ENCODE measurements around the gene UGT1A8. TPM values are rescaled to one million over a fixed set of nuclear protein-coding genes. Genes with fewer than 3 reads are reported as not detected.

Gene UGT1A8
- total RNA-seq, 1 donor from 2014 or later, result not detected

- DNase-seq (ENCODE audit: extremely low spot score in 2 of 2), result peak in 1 of 2 donors; percentile 49
- Histone ChIP-seq H3K9me3 (no peaks in the 10 kb centered on the region), H3K4me1 (no peaks in the 10 kb centered on the region), H3K27me3 (no peaks in the 10 kb centered on the region), H3K4me3 (no peak overlapping the region), H3K36me3 (no peaks in the 10 kb centered on the region), H3K27ac (no peak overlapping the region)
- intact Hi-C loops (cut with DNase I), result no loop called here
- TF ChIP-seq, protein P1, sequence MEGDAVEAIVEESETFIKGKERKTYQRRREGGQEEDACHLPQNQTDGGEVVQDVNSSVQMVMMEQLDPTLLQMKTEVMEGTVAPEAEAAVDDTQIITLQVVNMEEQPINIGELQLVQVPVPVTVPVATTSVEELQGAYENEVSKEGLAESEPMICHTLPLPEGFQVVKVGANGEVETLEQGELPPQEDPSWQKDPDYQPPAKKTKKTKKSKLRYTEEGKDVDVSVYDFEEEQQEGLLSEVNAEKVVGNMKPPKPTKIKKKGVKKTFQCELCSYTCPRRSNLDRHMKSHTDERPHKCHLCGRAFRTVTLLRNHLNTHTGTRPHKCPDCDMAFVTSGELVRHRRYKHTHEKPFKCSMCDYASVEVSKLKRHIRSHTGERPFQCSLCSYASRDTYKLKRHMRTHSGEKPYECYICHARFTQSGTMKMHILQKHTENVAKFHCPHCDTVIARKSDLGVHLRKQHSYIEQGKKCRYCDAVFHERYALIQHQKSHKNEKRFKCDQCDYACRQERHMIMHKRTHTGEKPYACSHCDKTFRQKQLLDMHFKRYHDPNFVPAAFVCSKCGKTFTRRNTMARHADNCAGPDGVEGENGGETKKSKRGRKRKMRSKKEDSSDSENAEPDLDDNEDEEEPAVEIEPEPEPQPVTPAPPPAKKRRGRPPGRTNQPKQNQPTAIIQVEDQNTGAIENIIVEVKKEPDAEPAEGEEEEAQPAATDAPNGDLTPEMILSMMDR (IDR thresholded peaks at IDR 0.05), result no peak
- no peak for TF ChIP-seq POLR2A (IDR thresholded peaks at IDR 0.05)
- TF ChIP-seq POLR2AphosphoS5 (IDR thresholded peaks at IDR 0.05; ENCODE audit: insufficient read depth in 1 of 2, low read depth in 1 of 2), result no peak
These were observed 182.3 kb downstream of the UGT1A8 start for GRCh38 chr2:233799716-233800115.

- no peak for TF ChIP-seq POLR2A (IDR thresholded peaks at IDR 0.05)
- no peak for TF ChIP-seq POLR2AphosphoS5 (IDR thresholded peaks at IDR 0.05; ENCODE audit: insufficient read depth in 1 of 2, low read depth in 1 of 2)
- TF ChIP-seq, protein P1 (IDR thresholded peaks at IDR 0.05), result no peak
- H3K4me1 ChIP-seq, result no peaks in the 10 kb centered on the region
- no peaks in the 10 kb centered on the region for H3K36me3 ChIP-seq
- no peak for DNase-seq (ENCODE audit: extremely low spot score in 2 of 2)
- H3K9me3 ChIP-seq, result no peaks in the 10 kb centered on the region
- no peaks in the 10 kb centered on the region for H3K27me3 ChIP-seq
- intact Hi-C loops (cut with DNase I), result no loop called here
- no peak overlapping the region for H3K27ac ChIP-seq
- no peak overlapping the region for H3K4me3 ChIP-seq
These were observed 182.8 kb downstream of the UGT1A8 start for GRCh38 chr2:233800208-233800607.

GRCh38 chr2:233801357-233802131, 184.1 kb downstream of the UGT1A8 start:
- intact Hi-C loops (cut with DNase I), result no loop called here
- TF ChIP-seq, protein P1 (IDR thresholded peaks at IDR 0.05), result no peak
- no peak for TF ChIP-seq POLR2AphosphoS5 (IDR thresholded peaks at IDR 0.05; ENCODE audit: insufficient read depth in 1 of 2, low read depth in 1 of 2)
- TF ChIP-seq POLR2A (IDR thresholded peaks at IDR 0.05), result no peak
- Histone ChIP-seq H3K4me3 (no peak overlapping the region), H3K27me3 (no peaks in the 10 kb centered on the region), H3K9me3 (no peaks in the 10 kb centered on the region), H3K27ac (no peak overlapping the region), H3K4me1 (no peaks in the 10 kb centered on the region), H3K36me3 (no peaks in the 10 kb centered on the region)
- peak in 1 of 2 donors; percentile 79 for DNase-seq (ENCODE audit: extremely low spot score in 2 of 2)

- intact Hi-C loops (cut with DNase I), result no loop called here
- H3K4me1 ChIP-seq, result no peaks in the 10 kb centered on the region
- no peak for DNase-seq (ENCODE audit: extremely low spot score in 2 of 2)
- TF ChIP-seq, protein P1 (IDR thresholded peaks at IDR 0.05), result no peak
- TF ChIP-seq POLR2AphosphoS5 (IDR thresholded peaks at IDR 0.05; ENCODE audit: insufficient read depth in 1 of 2, low read depth in 1 of 2) (no peak), POLR2A (IDR thresholded peaks at IDR 0.05) (no peak)
- no peak overlapping the region for H3K27ac ChIP-seq
- H3K4me3 ChIP-seq, result no peak overlapping the region
- H3K27me3 ChIP-seq, result no peaks in the 10 kb centered on the region
- no peaks in the 10 kb centered on the region for H3K9me3 ChIP-seq
- H3K36me3 ChIP-seq, result no peaks in the 10 kb centered on the region
These were observed 184.8 kb downstream of the UGT1A8 start for GRCh38 chr2:233802132-233802815.

Measured in vagina (tissue), 2 donors.